K562 (cell line): ENCODE measurements around the gene MSX1. TPM values are rescaled to one million over a fixed set of nuclear protein-coding genes. Genes with fewer than 3 reads are reported as not detected.

Experiments used
- CBFB ChIP-seq: sonication (generic); formaldehyde crosslinking; IDR thresholded peaks from 2 replicates; pipeline ENCODE4 v1.4.0; 2020; ENCODE audit warnings: mild to moderate bottlenecking, missing genetic modification reagents
- DACH1 ChIP-seq: fragments of 450-650 bp; IDR thresholded peaks from 2 replicates; pipeline ENCODE4 v1.6.1; 2018; ENCODE audit not compliant: partially characterized antibody
- E2F6 ChIP-seq, 2 experiments: IDR thresholded peaks; 2 replicates each; pipeline ENCODE4 v1.6.1; 2011; ENCODE audit warnings: borderline replicate concordance in 1 of 2, control low read depth in 1 of 2, low read depth in 1 of 2, low read length in 1 of 2, mild to moderate bottlenecking in 1 of 2, mixed read lengths in 1 of 2, moderate library complexity in 1 of 2; ENCODE audit not compliant: insufficient read depth in 1 of 2, insufficient read length in 1 of 2, poor library complexity in 1 of 2, severe bottlenecking in 1 of 2; ENCODE audit errors: extremely low read depth in 1 of 2
- HMGN3 ChIP-seq: IDR thresholded peaks from 2 replicates; pipeline ENCODE4 v1.6.1; 2011; ENCODE audit warnings: borderline replicate concordance, low read depth, mild to moderate bottlenecking, mixed read lengths, low read length; ENCODE audit not compliant: insufficient read length; ENCODE audit errors: extremely low read depth
- JUND ChIP-seq, 2 experiments: IDR thresholded peaks; 2 replicates in 1 of 2; 3 replicates in 1 of 2; pipeline ENCODE4 v1.6.1; 2011; ENCODE audit warnings: borderline replicate concordance in 2 of 2, low read depth in 2 of 2, low read length in 2 of 2, improper control_type of control experiment in 1 of 2, missing biosample characterization in 1 of 2, missing genetic modification characterization in 1 of 2, missing genetic modification reagents in 1 of 2
- KDM4B ChIP-seq, 2 experiments: fragments of 450-650 bp in 1 of 2; sonication (generic) in 1 of 2; IDR thresholded peaks; 2 replicates each; pipeline ENCODE4 v1.6.1; 2016 to 2017; ENCODE audit warnings: borderline replicate concordance in 2 of 2, antibody characterized with exemption in 1 of 2, low read depth in 1 of 2, mild to moderate bottlenecking in 1 of 2
- MTA3 ChIP-seq: fragments of 450-650 bp; formaldehyde crosslinking; IDR thresholded peaks from 2 replicates; pipeline ENCODE4 v1.6.1; 2017; ENCODE audit warnings: mild to moderate bottlenecking, borderline replicate concordance
- NRF1 ChIP-seq, 2 experiments: fragments of 450-650 bp; IDR thresholded peaks in 1 of 2; conservative IDR thresholded peaks in 1 of 2; 2 replicates each; pipeline ENCODE4 v1.6.1; 2014; ENCODE audit warnings: mild to moderate bottlenecking in 2 of 2
- PCBP1 ChIP-seq: fragments of 200-400 bp; formaldehyde crosslinking; IDR thresholded peaks from 2 replicates; pipeline ENCODE4 v1.6.1; 2018; ENCODE audit warnings: mild to moderate bottlenecking, low read depth, low read length; ENCODE audit not compliant: poor library complexity, severe bottlenecking
- PHF8 ChIP-seq: fragments of 200-600 bp; sonication (generic); IDR thresholded peaks from 2 replicates; pipeline ENCODE4 v1.6.1; 2012; ENCODE audit warnings: mixed run types, mild to moderate bottlenecking, inconsistent platforms, low read length, moderate library complexity, borderline replicate concordance
- POLR2A ChIP-seq: fragments of 450-650 bp; conservative IDR thresholded peaks from 2 replicates; pipeline ENCODE4 v1.6.1; 2016
- RBM25 ChIP-seq: fragments of 200-400 bp; formaldehyde crosslinking; IDR thresholded peaks from 2 replicates; pipeline ENCODE4 v1.6.1; 2018; ENCODE audit warnings: low read length, low read depth, moderate library complexity; ENCODE audit not compliant: severe bottlenecking
- SIN3A ChIP-seq, 2 experiments: fragments of 150-350 bp in 1 of 2; IDR thresholded peaks; 2 replicates each; pipeline ENCODE4 v1.6.1; 2011 to 2016; ENCODE audit warnings: borderline replicate concordance in 2 of 2, low read depth in 2 of 2, low read length in 2 of 2, mild to moderate bottlenecking in 2 of 2, moderate library complexity in 2 of 2; ENCODE audit not compliant: control insufficient read depth in 1 of 2
- SIN3B ChIP-seq: fragments of 450-650 bp; IDR thresholded peaks from 2 replicates; pipeline ENCODE4 v1.6.1; 2017; ENCODE audit warnings: low read depth, mild to moderate bottlenecking, moderate library complexity
- SP2 ChIP-seq: IDR thresholded peaks from 2 replicates; pipeline ENCODE4 v1.6.1; 2011; ENCODE audit warnings: mild to moderate bottlenecking, low read depth, low read length, moderate library complexity; ENCODE audit not compliant: poor library complexity, severe bottlenecking; ENCODE audit errors: extremely low read depth
- TCF3 ChIP-seq: sonication (generic); formaldehyde crosslinking; IDR thresholded peaks from 2 replicates; pipeline ENCODE4 v1.4.0; 2020; ENCODE audit warnings: mild to moderate bottlenecking, missing genetic modification reagents
- THRA ChIP-seq: fragments of 450-650 bp; IDR thresholded peaks from 2 replicates; pipeline ENCODE4 v1.6.1; 2017; ENCODE audit warnings: mild to moderate bottlenecking, moderate library complexity
- polyA plus RNA-seq, 8 experiments: library from polyadenylated mRNA; depleted of rRNA in 4 of 8; stranded (reverse) in 5 of 8; unstranded in 3 of 8; fragments of >200 nt; fragmentation: Nextera tagmentation in 2 of 8; fragmentation: Illumina TruSeq in 1 of 8; extraction: Ambion mirVana in 2 of 8; extraction: Trizol in 1 of 8; gene quantifications; 2 replicates each; pipeline versions ENCODE4 v1.2.1 to v1.2.3, GENCODE V29; 2011 to 2014; ENCODE audit warnings: inconsistent platforms in 1 of 8, missing spikeins in 1 of 8
- total RNA-seq, 7 experiments: library from RNA; depleted of rRNA in 6 of 7; stranded (reverse); fragments of >200 nt in 6 of 7; fragmentation: Illumina TruSeq in 2 of 7; extraction: Trizol in 2 of 7; gene quantifications; 2 replicates each; pipeline versions ENCODE4 v1.2.1 to v1.2.3, GENCODE V29; 2011 to 2021; ENCODE audit warnings: low replicate concordance in 1 of 7
- TF ChIP-seq, protein P1 (sequence below): fragments of 150-350 bp; IDR thresholded peaks from 2 replicates; pipeline ENCODE4 v1.6.1; 2014; ENCODE audit warnings: low read depth, mild to moderate bottlenecking, low read length, borderline replicate concordance

MSX1 gene
- total and polyA plus RNA-seq, 9 of the 15 experiments (the other 6 are each of a cell fraction or from before 2014, with no cell fraction given): 1.3 to 6.3 (median 2.3) TPM

DNA sequence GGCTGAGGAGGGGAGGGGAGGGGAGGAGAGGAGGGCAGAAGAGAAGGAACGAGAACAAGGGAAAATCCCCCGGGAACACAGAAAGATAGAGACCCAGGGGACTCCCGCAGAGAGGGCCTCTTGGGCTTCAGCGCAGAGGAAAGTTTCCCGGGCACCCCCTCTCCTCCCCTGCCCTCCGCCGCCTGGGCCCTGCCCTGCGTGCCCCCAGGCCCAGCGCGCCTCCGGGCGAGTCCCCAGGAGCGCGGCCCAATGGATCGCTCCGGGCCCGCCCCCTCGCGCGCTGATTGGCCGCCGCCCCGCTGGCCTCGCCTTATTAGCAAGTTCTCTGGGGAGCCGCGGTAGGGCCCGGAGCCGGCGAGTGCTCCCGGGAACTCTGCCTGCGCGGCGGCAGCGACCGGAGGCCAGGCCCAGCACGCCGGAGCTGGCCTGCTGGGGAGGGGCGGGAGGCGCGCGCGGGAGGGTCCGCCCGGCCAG lies at the start of gene MSX1 (continued):
- TF ChIP-seq MTA3 (peak; percentile 45), KDM4B (IDR thresholded peaks at IDR 0.05; ENCODE audit: borderline replicate concordance in 2 of 2, low read depth in 1 of 2) (0 out of 4 replicates have a peak, but pooled peaks of 1 of the 2 experiments have one; percentile 19), POLR2A (peak; percentile 54; the same call in 1 of the 2 replicates), PCBP1 (peak; percentile 32), JUND (IDR thresholded peaks at IDR 0.05; ENCODE audit: borderline replicate concordance, low read depth, low read length) (peak; percentile 33; the same call in 1 of the 2 replicates), JUND (tag; IDR thresholded peaks at IDR 0.05; ENCODE audit: borderline replicate concordance, low read depth, low read length) (no peak), HMGN3 (peak; percentile 32), THRA (no peak), RBM25 (peak; percentile 98), NRF1 (conservative IDR thresholded peaks at IDR 0.05 in 1 of 2, IDR thresholded peaks at IDR 0.05 in 1 of 2) (peak in 1 of 2 experiments; percentile 3; a peak in 1 of 4 replicates), SIN3A (IDR thresholded peaks at IDR 0.05; ENCODE audit: borderline replicate concordance in 2 of 2, control insufficient read depth in 1 of 2, low read depth in 2 of 2, low read length in 2 of 2) (0 out of 4 replicates have a peak, but pooled peaks of 1 of the 2 experiments have one; percentile 50), PHF8 (peak; percentile 62; the same call in 1 of the 2 replicates), DACH1 (no peak), TCF3 (CRISPR knock-in tag) (no peak), E2F6 (IDR thresholded peaks at IDR 0.05; ENCODE audit: borderline replicate concordance in 1 of 2, extremely low read depth in 1 of 2, insufficient read depth in 1 of 2, insufficient read length in 1 of 2, low read depth in 1 of 2, low read length in 1 of 2, poor library complexity in 1 of 2, severe bottlenecking in 1 of 2) (peak in 1 of 2 experiments; percentile 63), CBFB (CRISPR knock-in tag) (no peak), SP2 (peak; percentile 37), SIN3B (0 out of 2 replicates have a peak, but pooled peaks have one; percentile 59)
- TF ChIP-seq, protein P1, sequence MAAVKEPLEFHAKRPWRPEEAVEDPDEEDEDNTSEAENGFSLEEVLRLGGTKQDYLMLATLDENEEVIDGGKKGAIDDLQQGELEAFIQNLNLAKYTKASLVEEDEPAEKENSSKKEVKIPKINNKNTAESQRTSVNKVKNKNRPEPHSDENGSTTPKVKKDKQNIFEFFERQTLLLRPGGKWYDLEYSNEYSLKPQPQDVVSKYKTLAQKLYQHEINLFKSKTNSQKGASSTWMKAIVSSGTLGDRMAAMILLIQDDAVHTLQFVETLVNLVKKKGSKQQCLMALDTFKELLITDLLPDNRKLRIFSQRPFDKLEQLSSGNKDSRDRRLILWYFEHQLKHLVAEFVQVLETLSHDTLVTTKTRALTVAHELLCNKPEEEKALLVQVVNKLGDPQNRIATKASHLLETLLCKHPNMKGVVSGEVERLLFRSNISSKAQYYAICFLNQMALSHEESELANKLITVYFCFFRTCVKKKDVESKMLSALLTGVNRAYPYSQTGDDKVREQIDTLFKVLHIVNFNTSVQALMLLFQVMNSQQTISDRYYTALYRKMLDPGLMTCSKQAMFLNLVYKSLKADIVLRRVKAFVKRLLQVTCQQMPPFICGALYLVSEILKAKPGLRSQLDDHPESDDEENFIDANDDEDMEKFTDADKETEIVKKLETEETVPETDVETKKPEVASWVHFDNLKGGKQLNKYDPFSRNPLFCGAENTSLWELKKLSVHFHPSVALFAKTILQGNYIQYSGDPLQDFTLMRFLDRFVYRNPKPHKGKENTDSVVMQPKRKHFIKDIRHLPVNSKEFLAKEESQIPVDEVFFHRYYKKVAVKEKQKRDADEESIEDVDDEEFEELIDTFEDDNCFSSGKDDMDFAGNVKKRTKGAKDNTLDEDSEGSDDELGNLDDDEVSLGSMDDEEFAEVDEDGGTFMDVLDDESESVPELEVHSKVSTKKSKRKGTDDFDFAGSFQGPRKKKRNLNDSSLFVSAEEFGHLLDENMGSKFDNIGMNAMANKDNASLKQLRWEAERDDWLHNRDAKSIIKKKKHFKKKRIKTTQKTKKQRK: no peak
